Head of caudate nucleus (tissue), 42 donors: ENCODE data around the gene USP14.
A peak's percentile ranks its signal among the peaks of the same experiment; 100 is the strongest.

Source experiments
- DNase-seq, 42 donors: peaks; one replicate each; pipeline versions ENCODE4 v3.0.0 to v3.0.0-alpha.2; 2020 to 2021; ENCODE audit warnings: mixed read lengths in 7 of 42
- intact Hi-C: fragments of 100-400 bp; cut with DNase I; formaldehyde crosslinking; loops from one replicate; pipeline ENCODE4 v1.15.0; 2022

Gene USP14

DNA sequence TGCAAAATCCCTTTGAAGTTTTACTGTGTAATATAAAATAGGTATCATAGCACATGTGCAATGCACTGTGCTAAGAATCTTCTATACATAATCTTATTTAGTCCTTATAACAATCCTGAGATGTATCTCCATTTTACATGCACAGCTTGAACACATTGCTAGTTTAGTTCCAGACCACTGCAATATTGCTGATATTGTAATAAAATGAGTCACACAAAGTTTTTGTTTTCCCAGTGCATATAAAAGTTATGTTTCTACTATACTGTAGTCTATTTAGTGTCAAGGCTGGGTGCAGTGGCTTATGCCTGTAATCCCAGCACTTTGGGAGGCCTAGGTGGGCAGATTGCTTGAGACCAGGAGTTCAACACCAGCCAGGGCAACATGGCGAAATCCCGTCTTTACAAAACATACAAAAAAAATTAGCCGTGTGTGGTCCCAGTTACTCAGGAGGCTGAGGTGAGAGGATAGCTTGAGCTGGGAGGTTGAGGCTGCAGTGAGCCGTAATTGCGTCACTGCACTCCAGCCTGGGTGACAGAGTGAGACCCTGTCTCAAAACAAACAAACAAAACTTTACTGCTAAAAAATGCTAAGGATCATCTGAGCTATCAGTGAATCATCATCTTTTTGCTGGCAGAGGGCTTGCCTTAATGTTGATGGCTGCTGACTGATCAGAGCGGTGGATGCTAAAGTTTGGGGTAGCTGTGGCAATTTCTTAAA is 1.7 kb upstream of the USP14 start:
- DNase-seq: no peak
- intact Hi-C loops: loop anchor here (5.0 kb wide), 1 partner anchor 111 kb away; the partner anchor contains the start of gene THOC1

DNA sequence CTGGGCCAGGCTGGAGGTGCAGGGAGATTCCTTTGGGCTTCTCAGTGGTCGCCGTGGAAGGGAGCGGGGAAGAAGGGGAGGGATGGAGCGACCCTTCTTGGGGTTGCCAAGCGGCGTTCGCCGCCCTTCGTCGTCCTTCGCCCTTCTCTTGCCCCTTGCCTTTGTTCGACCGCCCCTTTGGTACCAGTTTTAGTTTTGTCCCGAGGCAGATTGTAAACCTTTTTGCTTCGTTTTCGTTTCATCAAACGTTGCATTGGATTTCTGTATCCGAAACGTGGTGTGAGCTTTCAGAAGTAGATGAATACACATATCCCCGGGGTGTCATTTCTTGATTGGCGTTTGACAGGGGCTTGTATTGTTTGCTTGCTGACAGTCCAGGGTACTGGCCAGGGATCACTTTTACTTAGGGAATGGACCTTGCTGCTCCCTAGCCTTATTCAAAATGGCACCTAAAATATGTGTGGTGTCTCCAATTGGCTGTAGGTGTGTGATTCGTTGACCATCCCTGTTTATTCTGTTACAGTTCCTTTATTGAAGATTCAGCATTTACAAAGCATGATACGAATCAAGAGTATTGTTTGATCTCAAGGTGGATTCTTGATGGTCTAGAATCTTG is 788 bp downstream of the USP14 start:
- DNase-seq: peak in 2 of 42 donors; percentile 3 to 7
- intact Hi-C loops: loop anchor here (5.0 kb wide), 1 partner anchor 108 kb away; the partner anchor contains the start of gene THOC1

GRCh38 chr18:159933-160332 is 1.6 kb downstream of the USP14 start:
- intact Hi-C loops: loop anchor here (5.0 kb wide), 1 partner anchor 107 kb away; the partner anchor contains the start of gene THOC1
- no peak for DNase-seq

- intact Hi-C loops: no loop called here
- DNase-seq: no peak
Measured at GRCh38 chr18:160831-161570, 2.6 kb downstream of the USP14 start.

DNA sequence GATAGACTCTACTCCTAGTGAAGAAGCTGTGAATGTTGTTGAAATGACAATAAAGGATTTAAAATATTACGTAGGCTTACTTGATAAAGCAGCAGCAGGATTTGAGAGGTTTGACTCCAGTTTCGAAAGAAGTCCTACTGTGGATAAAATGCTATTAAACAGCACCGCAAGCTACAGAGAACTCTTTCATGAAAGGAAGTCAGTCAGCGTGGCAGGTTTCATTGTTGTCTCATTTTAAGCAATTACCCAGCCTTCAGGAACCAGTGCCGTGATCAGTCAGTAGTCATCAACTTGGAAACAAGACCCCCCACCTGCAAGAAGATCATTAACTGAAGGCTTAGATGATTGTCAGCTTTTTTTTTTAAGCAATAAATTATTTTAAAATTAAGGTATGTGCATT is 14.0 kb downstream of the USP14 start:
- intact Hi-C loops: no loop called here
- DNase-seq: no peak

- DNase-seq: no peak
- intact Hi-C loops: no loop called here
Measured at GRCh38 chr18:179499-179898, 21.1 kb downstream of the USP14 start.

GRCh38 chr18:181711-182110 is 23.4 kb downstream of the USP14 start:
- DNase-seq: no peak
- intact Hi-C loops: no loop called here

DNA sequence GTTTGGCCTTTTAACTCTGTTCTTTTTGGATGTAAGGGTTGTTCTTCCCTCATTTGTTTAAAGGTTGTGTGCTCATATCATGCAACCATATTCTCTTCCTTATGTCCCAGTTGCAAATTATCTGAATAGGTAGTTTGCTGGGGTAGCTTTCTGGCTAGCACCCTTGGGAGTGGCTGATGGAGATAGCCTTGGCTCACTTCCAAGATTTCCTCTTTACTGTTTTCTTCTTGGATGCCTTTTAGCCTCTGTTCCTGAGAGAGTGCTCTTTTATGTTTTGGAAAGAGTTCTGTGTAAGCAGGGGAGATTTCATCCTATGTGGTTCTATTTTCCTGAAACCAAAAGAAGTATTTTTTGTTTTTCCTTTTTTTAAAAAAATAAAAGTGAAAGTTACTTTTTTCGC is 25.4 kb downstream of the USP14 start:
- no peak for DNase-seq
- intact Hi-C loops: no loop called here

GRCh38 chr18:189254-189653 is 30.9 kb downstream of the USP14 start:
- intact Hi-C loops: no loop called here
- DNase-seq: no peak

- DNase-seq: no peak
- intact Hi-C loops: no loop called here
Measured at GRCh38 chr18:191725-192124, 33.4 kb downstream of the USP14 start.

DNA sequence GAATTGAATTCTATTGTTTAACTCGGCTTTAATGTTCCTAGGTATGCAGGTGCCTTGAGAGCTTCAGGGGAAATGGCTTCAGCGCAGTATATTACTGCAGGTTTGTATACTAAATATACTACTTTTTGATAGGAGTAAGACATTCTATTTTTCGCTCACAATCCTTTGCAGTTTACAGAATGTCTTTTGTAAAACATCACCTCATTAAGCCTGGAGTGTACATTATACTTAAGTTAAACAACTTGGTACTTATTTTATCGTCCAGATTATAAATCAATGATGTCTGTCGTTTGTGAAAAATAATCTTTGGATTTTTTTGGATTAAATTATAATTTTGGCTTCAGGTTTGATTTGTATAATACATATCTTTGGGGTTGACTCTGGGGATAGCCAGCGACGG is 34.4 kb downstream of the USP14 start:
- intact Hi-C loops: no loop called here
- DNase-seq: no peak

DNA sequence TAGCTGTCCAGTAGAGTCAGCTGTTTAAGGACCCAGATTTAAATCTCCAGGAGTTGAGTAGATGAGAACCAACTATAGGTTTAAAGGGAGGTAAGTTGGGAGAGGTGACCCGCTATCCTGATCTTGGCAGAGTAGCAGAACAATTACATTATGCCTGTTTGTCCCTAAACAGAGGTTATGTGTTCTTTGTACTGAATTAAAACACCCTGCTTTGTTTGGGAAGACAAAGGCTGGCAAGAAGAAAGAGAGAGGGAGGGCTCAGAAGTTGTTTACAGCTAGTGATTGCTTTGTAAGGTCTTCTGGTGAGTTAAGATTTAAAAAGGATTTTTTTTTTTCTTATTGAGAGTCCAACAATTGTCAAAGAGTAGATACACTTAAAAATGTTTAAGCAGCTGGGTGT is 37.3 kb downstream of the USP14 start:
- peak in 2 of 42 donors; percentile 10 to 16 for DNase-seq

GRCh38 chr18:199214-199613 is 40.9 kb downstream of the USP14 start:
- no peak for DNase-seq
- intact Hi-C loops: no loop called here

More for the DNA sequence above, 37.3 kb downstream of the USP14 start:
- intact Hi-C loops: no loop called here

DNA sequence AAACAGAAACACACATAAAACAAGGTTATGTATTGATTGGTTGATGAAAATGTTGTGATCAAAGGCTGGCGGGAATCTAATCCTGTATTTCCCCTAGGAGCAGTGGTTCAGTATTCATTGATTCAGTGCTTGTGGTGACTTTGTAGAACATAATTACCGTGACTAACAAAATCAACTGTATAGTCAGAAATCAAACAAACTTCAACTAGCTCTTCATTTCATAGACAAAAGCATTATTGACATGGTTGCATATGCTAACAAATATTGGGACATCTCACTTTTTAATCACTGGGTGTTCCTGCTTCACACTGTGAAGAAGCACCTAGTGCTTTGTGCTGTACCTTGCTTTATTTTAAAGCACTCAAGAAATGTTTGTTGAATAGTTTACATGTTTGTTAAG is 41.4 kb downstream of the USP14 start:
- no peak for DNase-seq
- intact Hi-C loops: no loop called here

GRCh38 chr18:210075-210474 is 51.7 kb downstream of the USP14 start:
- intact Hi-C loops: no loop called here
- no peak for DNase-seq

DNA sequence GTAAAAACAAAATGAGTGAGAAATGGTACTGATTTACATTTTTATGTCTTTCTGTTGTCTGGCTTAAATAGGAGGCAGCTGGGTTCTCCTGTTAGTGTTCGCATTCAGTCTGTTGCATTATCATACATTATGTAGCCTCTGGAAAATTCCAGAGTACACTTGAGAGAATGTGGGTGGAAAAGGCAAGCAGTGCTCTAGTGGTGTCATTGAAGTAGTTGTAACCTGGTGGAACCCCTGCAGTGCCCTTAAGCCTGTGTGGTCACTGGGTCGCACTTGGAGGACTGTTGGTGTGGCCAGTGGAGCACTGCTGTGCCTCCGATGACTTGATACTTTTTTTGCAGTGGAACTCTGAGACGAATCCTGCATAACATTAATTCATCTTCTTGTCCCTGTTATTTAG is 52.4 kb downstream of the USP14 start:
- DNase-seq: no peak
- intact Hi-C loops: no loop called here

- no peak for DNase-seq
- intact Hi-C loops: no loop called here
Measured at GRCh38 chr18:211582-211981, 53.2 kb downstream of the USP14 start.

GRCh38 chr18:212780-213179 is 54.4 kb downstream of the USP14 start:
- intact Hi-C loops: no loop called here
- DNase-seq: no peak

GRCh38 chr18:213505-213904 is 55.1 kb downstream of the USP14 start:
- DNase-seq: no peak
- intact Hi-C loops: no loop called here

- intact Hi-C loops: no loop called here
- DNase-seq: peak in 10 of 42 donors; percentile 15 to 54 (median 21)
Measured at GRCh38 chr18:213966-214365, 55.6 kb downstream of the USP14 start.
